ENCODE measurements around the gene IZUMO4.
A peak's percentile ranks its signal among the peaks of the same experiment; 100 is the strongest.

The IZUMO4 gene

GRCh38 chr19:2132191-2132590 is 35.5 kb downstream of the IZUMO4 start:
- no peak for TF ChIP-seq CTCF (IDR thresholded peaks at IDR 0.05; ENCODE audit: low read depth, low read length)
- peaks cover 4% of the 10 kb centered on the region; the same call in 1 of the 2 replicates for H3K4me1 ChIP-seq
- no peaks in the 10 kb centered on the region for H3K9me3 ChIP-seq
- no peak overlapping the region for H3K4me3 ChIP-seq (ENCODE audit: low read depth, low read length)
- no peak for DNase-seq
- no peaks in the 10 kb centered on the region for H3K27me3 ChIP-seq
- peaks cover 47% of the 10 kb centered on the region for H3K36me3 ChIP-seq

GRCh38 chr19:2132731-2133490 is 36.2 kb downstream of the IZUMO4 start:
- peaks cover 4% of the 10 kb centered on the region; the same call in 1 of the 2 replicates for H3K4me1 ChIP-seq
- H3K36me3 ChIP-seq, result peaks cover 44% of the 10 kb centered on the region
- no peaks in the 10 kb centered on the region for H3K27me3 ChIP-seq
- H3K4me3 ChIP-seq (ENCODE audit: low read depth, low read length), result no peak overlapping the region
- no peak for TF ChIP-seq CTCF (IDR thresholded peaks at IDR 0.05; ENCODE audit: low read depth, low read length)
- no peaks in the 10 kb centered on the region for H3K9me3 ChIP-seq
- DNase-seq, result no peak

- H3K4me1 ChIP-seq, result peaks cover 4% of the 10 kb centered on the region; the same call in 1 of the 2 replicates
- no peak overlapping the region for H3K4me3 ChIP-seq (ENCODE audit: low read depth, low read length)
- DNase-seq, result no peak
- TF ChIP-seq CTCF (IDR thresholded peaks at IDR 0.05; ENCODE audit: low read depth, low read length), result no peak
- H3K9me3 ChIP-seq, result no peaks in the 10 kb centered on the region
- peaks cover 51% of the 10 kb centered on the region for H3K36me3 ChIP-seq
- H3K27me3 ChIP-seq, result no peaks in the 10 kb centered on the region
These were observed 39.0 kb downstream of the IZUMO4 start for GRCh38 chr19:2135474-2136402.

- Histone ChIP-seq H3K27me3 (no peaks in the 10 kb centered on the region), H3K36me3 (peaks cover 51% of the 10 kb centered on the region), H3K9me3 (no peaks in the 10 kb centered on the region), H3K4me1 (peaks cover 4% of the 10 kb centered on the region; the same call in 1 of the 2 replicates), H3K4me3 (ENCODE audit: low read depth, low read length) (no peak overlapping the region)
- TF ChIP-seq CTCF (IDR thresholded peaks at IDR 0.05; ENCODE audit: low read depth, low read length), result peak; percentile 57; the same call in 1 of the 2 replicates
- DNase-seq, result peak; percentile 93
These were observed 40.1 kb downstream of the IZUMO4 start for GRCh38 chr19:2136796-2137195.

GRCh38 chr19:2138061-2138728 is 41.5 kb downstream of the IZUMO4 start:
- Histone ChIP-seq H3K27me3 (no peaks in the 10 kb centered on the region), H3K36me3 (peaks cover 39% of the 10 kb centered on the region), H3K4me1 (peaks cover 4% of the 10 kb centered on the region; the same call in 1 of the 2 replicates), H3K9me3 (no peaks in the 10 kb centered on the region), H3K4me3 (ENCODE audit: low read depth, low read length) (no peak overlapping the region)
- TF ChIP-seq CTCF (IDR thresholded peaks at IDR 0.05; ENCODE audit: low read depth, low read length), result no peak
- DNase-seq, result no peak
